ENCODE results near the gene RHOB. TPM values are rescaled to one million over a fixed set of nuclear protein-coding genes. Genes with fewer than 3 reads are reported as not detected.
"Not testable (repeated sequence)": the region's sequence is repeated elsewhere in the genome, so short reads cannot be mapped to it uniquely, and the experiment has no call there.

The RHOB gene
- polyA plus RNA-seq, 6 donors from 2014 or later: 10.3 to 68.9 (median 23.8) TPM

GRCh38 chr2:20491739-20492531, 45.1 kb downstream of the RHOB start:
- no peak overlapping the region for H3K4me3 Mint-ChIP-seq
- no peak overlapping the region for H3K27ac Mint-ChIP-seq
- ATAC-seq (ENCODE audit: low read depth in 2 of 2): no peak
- no peak for DNase-seq
- no peaks in the 10 kb centered on the region for H3K9me3 Mint-ChIP-seq
- no peaks in the 10 kb centered on the region for H3K36me3 Mint-ChIP-seq
- H3K4me1 Mint-ChIP-seq: no peaks in the 10 kb centered on the region
- H3K27me3 Mint-ChIP-seq: peaks cover 0 to 2% (median 1%) of the 10 kb centered on the region in 3 donors

GRCh38 chr2:20493095-20493494, 46.2 kb downstream of the RHOB start:
- not testable (repeated sequence) for DNase-seq; H3K4me1 Mint-ChIP-seq; ATAC-seq (ENCODE audit: low read depth in 2 of 2); H3K27me3 Mint-ChIP-seq; H3K36me3 Mint-ChIP-seq; H3K9me3 Mint-ChIP-seq; H3K27ac Mint-ChIP-seq; H3K4me3 Mint-ChIP-seq

- Mint-ChIP-seq H3K27me3 (peaks cover 0 to 8% (median 8%) of the 10 kb centered on the region in 3 donors), H3K9me3 (no peaks in the 10 kb centered on the region), H3K4me1 (no peaks in the 10 kb centered on the region), H3K4me3 (no peak overlapping the region), H3K36me3 (no peaks in the 10 kb centered on the region), H3K27ac (no peak overlapping the region)
- ATAC-seq (ENCODE audit: low read depth in 2 of 2): no peak
- DNase-seq: no peak
Observed at GRCh38 chr2:20494241-20494640, 47.4 kb downstream of the RHOB start.

DNA sequence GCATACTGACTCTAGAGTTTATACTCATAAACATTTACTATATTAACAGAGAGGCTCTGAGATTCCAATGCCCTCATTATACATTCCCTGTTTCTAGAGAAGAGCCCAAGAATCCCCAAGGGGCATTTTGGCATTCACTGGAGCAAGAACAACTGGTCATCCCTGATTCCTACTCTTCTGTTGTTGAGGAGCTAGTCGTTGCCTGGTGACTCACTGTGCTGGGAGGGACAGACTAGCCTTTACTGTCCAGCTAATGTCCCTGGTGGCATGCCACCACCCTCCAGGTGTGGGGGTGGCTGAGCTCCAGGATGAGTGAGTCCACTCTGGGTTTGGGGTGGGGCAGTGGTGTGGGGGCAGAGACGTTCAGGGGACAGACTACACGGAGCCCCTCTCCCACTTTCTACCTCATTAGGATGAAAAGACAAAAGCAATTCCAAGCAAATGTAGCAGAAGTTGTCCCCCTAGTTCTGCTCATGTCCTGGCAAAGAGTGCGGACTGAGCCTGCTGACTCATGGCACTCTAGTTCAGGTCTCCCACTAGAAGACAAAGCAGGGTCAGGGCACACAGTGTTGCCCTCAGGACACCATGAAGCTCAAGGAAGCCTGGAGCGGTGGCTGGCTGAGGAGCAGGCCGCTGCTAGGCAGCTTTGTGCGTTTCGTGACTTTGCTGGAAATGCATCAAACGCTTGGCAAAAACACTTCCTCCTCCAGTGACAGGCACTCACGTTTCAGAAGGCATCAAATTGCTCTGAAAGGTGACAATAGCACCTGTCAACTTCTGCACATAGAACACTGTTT, 49.4 kb downstream of the RHOB start:
- Mint-ChIP-seq H3K4me3 (no peak overlapping the region), H3K27ac (no peak overlapping the region), H3K9me3 (no peaks in the 10 kb centered on the region), H3K36me3 (no peaks in the 10 kb centered on the region), H3K27me3 (peaks cover 0 to 21% (median 18%) of the 10 kb centered on the region in 3 donors), H3K4me1 (no peaks in the 10 kb centered on the region)
- ATAC-seq (ENCODE audit: low read depth in 2 of 2) (no peak), DNase-seq (no peak)

DNA sequence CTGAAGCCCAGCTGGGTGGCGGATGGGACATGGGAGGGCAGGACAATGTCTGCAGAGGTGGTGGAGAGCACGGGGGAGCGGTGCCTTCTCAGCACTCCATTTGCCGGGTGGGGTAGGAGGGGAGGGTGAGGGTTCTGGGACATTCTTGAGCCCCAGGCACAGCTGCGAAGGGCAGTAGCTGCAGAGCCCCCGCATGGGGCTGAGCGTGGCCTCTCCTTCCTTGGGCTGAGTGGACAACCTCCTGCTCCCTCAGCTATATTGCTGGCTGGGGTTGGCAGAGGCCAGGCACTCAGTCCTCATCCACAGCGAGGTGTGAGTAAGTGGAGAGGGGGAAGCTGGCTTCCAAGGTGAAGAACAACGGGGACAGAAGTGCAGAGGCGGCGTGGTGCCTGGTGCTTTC, 50.1 kb downstream of the RHOB start:
- H3K36me3 Mint-ChIP-seq: no peaks in the 10 kb centered on the region
- DNase-seq: no peak
- peaks cover 0 to 21% (median 18%) of the 10 kb centered on the region in 3 donors for H3K27me3 Mint-ChIP-seq
- no peak overlapping the region for H3K4me3 Mint-ChIP-seq
- no peak for ATAC-seq (ENCODE audit: low read depth in 2 of 2)
- no peaks in the 10 kb centered on the region for H3K9me3 Mint-ChIP-seq
- no peaks in the 10 kb centered on the region for H3K4me1 Mint-ChIP-seq
- no peak overlapping the region for H3K27ac Mint-ChIP-seq

Other genes with a start within 250 kb of the RHOB start
- gene SDC1, start 221.9 kb upstream of the RHOB start, polyA plus RNA-seq (ENCODE audit: low read depth in 6 of 6): not detected
- gene PUM2, start 96.2 kb upstream of the RHOB start, polyA plus RNA-seq (ENCODE audit: low read depth in 6 of 6): 10 to 100 TPM; 11.5 to 18.5 (median 16.2) TPM
- 10 to 100 TPM; 10.8 to 23.3 (median 16.0) TPM for gene HS1BP3, start 204.0 kb downstream of the RHOB start, polyA plus RNA-seq (ENCODE audit: low read depth in 6 of 6)
- under 1 TPM in 5 of 6 donors, not detected in 1; 0.17 to 0.77 (median 0.34) TPM for gene GDF7, start 220.1 kb downstream of the RHOB start, polyA plus RNA-seq (ENCODE audit: low read depth in 6 of 6)